ENCODE results near the gene WASL.
"Not testable (repeated sequence)": the region's sequence is repeated elsewhere in the genome, so short reads cannot be mapped to it uniquely, and the experiment has no call there.

The WASL gene

GRCh38 chr7:123658023-123658422, 90.8 kb downstream of the WASL start:
- no peak for DNase-seq (ENCODE audit: low spot score)

DNA sequence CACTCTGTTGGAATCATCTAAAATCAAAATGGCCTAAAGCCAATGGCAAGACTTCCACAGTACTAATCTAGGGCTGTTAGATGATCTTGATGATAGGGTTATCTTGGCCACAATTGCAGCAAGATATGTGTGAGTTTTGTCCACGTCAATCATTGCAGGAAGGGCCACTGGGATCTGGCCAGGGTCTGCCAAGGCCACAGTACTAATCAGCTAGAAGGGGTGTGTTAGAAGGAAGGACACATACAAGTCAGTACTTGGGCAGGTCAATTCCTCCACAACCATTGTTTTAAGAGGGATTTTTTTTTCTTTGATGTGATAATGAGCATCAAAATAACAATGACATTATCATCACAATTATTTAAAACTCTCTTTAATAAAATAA, 91.5 kb downstream of the WASL start:
- DNase-seq (ENCODE audit: low spot score) = no peak

- no peak for DNase-seq (ENCODE audit: low spot score)
Observed at GRCh38 chr7:123656544-123657303, 92.1 kb downstream of the WASL start.

- no peak for DNase-seq (ENCODE audit: low spot score)
Observed at GRCh38 chr7:123655614-123656013, 93.2 kb downstream of the WASL start, which contains the start of gene LMOD2. TSS of gene LMOD2 (plus strand) at chr7:123655866. CDS start at chr7:123655964, 98 bp downstream.

DNA sequence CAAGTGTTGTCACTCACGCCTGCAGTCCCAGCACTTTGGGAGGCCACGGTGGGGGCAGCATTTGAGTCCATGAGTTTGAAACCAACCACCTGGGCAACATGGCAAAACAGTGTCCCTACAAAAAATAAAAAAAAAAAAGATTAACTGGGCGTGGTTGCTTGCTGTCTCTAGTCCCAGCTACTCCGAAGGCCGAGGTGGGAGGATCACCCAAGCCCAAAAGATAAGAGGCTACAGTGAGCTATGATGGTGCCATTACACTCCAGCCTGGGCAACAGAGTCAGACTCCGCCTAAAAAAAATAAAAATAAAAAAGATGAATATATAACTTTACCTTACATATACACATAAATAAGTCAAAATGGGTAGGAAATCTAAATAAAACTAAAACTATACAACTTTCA, 95.6 kb downstream of the WASL start:
- no peak for DNase-seq (ENCODE audit: low spot score)

DNA sequence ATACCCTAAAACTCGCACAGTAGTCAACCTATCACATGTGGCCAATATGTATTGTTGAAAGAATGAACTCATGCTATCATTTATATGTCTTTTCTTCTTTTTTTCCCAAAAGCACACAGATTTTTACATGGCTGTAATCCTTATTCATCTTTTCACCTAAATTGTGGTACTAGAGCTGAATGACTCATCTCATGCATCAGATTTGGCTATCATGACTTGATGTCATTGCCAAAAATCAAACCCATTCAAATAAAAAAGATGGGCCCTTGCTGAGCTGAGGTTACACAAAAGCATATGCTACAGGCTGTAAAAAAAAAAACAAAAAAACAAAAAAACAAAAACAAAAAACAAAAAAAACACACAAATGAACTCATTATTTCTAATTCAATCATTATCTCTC, 96.4 kb downstream of the WASL start:
- DNase-seq (ENCODE audit: low spot score) = no peak

GRCh38 chr7:123650595-123650994, 98.2 kb downstream of the WASL start:
- no peak for DNase-seq (ENCODE audit: low spot score)

GRCh38 chr7:123649964-123650363, 98.8 kb downstream of the WASL start:
- DNase-seq (ENCODE audit: low spot score) = no peak

- DNase-seq (ENCODE audit: low spot score) = no peak
Observed at GRCh38 chr7:123647106-123647730, 101.6 kb downstream of the WASL start.

DNA sequence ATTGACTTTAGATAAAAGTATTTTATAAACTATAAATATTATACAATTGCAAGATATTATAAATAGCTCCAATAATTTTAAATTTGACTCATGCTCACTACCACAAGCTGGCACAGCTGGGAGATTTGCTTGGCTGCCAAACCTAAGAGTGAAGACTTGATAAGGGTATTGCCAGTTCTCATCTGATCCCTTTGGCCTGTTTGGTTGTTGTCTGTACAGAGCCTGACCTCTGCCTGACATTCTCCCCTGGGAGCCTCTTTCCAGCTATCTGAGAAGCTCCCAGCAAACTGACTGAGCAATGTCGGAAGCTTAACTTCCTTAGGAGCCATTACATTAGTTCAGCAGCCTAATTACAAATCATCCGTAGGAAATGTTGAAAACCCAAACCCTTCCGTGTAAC, 103.3 kb downstream of the WASL start:
- DNase-seq (ENCODE audit: low spot score) = no peak

- no peak for DNase-seq (ENCODE audit: low spot score)
Observed at GRCh38 chr7:123643495-123644441, 105.0 kb downstream of the WASL start.

DNA sequence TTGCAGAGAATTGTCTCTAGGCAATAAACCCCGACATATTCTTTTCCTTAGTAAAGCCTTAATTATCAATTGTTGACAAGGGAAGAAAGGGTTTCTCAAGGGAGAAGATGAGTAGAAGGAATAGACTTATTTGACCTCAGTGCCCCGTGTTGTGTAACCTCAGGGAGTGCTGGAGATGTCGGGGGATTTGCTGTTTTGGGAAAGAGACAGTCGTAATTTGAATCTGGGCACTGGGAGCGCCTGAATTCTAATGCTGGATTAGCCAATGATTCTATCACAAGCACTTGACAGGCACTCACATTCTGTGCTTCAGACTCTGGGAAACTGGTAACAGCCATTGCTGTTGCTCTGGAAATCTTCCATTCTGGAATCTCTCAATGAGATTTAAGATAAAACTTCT, 106.9 kb downstream of the WASL start:
- no peak for DNase-seq (ENCODE audit: low spot score)

DNA sequence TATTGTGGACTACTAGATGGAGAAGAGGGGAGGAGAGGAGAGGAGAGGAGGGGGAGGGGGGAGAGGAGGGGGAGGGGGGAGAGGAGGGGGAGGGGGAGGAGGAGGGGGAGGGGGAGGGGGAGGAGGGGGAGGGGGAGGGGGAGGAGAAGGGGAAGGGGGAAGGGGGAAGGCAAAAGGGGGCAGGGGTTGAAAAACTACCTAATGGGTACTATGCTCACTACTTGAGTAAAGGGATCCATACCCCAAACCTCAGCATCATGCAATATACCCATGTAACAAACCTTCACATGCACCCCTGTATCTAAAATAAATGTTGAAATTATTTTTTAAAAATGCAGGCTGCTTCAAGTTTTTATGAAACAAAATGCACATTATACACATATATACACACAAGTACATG, 108.2 kb downstream of the WASL start:
- DNase-seq (ENCODE audit: low spot score) = no peak

GRCh38 chr7:123639631-123640030, 109.2 kb downstream of the WASL start:
- DNase-seq (ENCODE audit: low spot score) = no peak

GRCh38 chr7:123637878-123638277, 110.9 kb downstream of the WASL start:
- no peak for DNase-seq (ENCODE audit: low spot score)

DNA sequence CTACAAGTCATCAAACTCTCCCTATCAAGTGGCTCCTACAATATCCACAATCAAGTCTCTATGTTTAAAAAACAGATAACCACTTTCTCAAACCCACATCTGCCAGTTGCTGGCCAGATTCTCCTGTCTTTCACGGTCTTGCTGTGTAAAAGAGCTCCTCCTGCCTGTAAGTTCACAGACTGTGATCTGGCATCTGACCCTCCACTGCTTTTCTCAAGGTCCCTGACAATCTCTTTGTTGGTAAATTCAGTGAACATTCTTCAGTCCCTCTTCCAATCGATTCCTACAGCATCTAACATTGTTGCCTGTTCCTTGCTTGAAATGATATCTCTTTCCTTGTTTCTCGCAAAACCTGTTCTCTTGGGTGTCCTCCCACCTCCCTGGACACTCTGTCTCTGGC, 111.6 kb downstream of the WASL start:
- DNase-seq (ENCODE audit: low spot score) = no peak

GRCh38 chr7:123635551-123636359, 113.0 kb downstream of the WASL start:
- no peak for DNase-seq (ENCODE audit: low spot score)

DNA sequence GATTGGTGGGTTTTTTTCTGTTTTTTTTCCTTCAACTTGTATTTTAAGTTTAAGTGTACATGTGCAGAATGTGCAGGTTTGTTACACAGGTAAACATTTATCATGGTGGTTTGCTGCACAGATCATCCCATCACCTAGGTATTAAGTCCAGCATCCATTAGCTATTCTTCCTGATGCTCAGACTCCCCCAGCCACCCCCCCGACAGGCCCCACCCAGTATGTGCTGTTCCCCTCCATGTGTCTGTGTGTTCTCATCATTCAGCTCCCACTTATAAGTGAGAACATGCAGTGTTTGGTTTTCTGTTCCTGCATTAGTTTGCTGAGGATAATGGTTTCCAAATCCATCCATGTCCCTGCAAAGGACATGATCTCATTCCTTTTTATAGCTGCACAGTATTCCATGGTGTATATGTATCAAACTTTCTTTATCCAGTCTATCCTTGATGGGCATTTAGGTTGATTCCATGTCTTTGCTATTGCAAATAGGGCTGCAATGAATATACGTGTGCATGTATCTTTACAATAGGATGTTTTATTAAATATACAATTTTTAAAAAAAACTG, 114.7 kb downstream of the WASL start:
- DNase-seq (ENCODE audit: low spot score) = not testable (repeated sequence)

DNA sequence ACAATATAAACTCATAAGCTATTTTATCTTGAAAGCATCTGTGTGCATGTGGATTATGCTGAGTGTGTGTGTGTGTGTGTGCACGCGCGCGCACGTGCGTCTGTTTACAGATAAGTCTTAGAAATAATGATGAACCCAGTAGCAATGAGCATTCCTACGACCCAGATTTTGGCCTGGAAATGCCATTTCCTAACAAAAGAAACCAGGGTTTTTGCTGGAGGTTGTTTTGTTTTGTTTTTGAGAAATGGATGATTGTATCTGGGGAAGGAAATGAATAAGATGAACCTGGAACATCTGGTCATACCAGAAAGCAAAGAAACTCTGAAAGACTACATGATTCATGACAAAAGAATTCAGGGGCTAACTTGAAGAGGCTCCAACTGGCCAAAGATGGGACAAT, 115.2 kb downstream of the WASL start:
- DNase-seq (ENCODE audit: low spot score) = no peak

- DNase-seq (ENCODE audit: low spot score) = no peak
Observed at GRCh38 chr7:123632808-123633207, 116.0 kb downstream of the WASL start.
